HEK293 (cell line): ENCODE measurements around the gene BYSL.

ENCODE experiments used
- CTCF ChIA-PET: fragments of 350-600 bp; formaldehyde crosslinking; extraction: SDS; loops from one replicate; lab custom pipeline; 2021; ENCODE audit warnings: antibody characterized with exemption; lab: Yijun Ruan, JAX
- POLR2A ChIA-PET: fragments of 300-600 bp; formaldehyde crosslinking; extraction: SDS; loops from one replicate; lab custom pipeline; 2020; ENCODE audit warnings: antibody characterized with exemption, inconsistent platforms; lab: Yijun Ruan, JAX
- H3K27ac ChIP-seq: fragments of 200-500 bp; sonication (Bioruptor generic); 2 replicates; pipeline ENCODE4 v1.5.1; 2014; ENCODE audit warnings: low read depth, low read length, control low read depth, inconsistent platforms; ENCODE audit errors: extremely low read depth
- H3K36me3 ChIP-seq, 2 experiments: fragments of 200-500 bp in 1 of 2; sonication (Bioruptor generic) in 1 of 2; 1 replicate in 1 of 2; 2 replicates in 1 of 2; pipeline ENCODE4 v1.5.1; 2014 to 2017; ENCODE audit warnings: inconsistent platforms in 2 of 2, low read length in 2 of 2; ENCODE audit not compliant: control insufficient read depth in 2 of 2, insufficient read depth in 1 of 2
- H3K4me1 ChIP-seq: fragments of 200-500 bp; sonication (Bioruptor generic); 2 replicates; pipeline ENCODE4 v1.5.1; 2014; ENCODE audit warnings: mild to moderate bottlenecking, low read length, inconsistent platforms; ENCODE audit not compliant: control insufficient read depth, insufficient read depth
- H3K4me3 ChIP-seq: 2 replicates; pipeline ENCODE4 v1.5.1; 2011; ENCODE audit warnings: low read depth, mild to moderate bottlenecking, control low read depth, low read length, moderate library complexity
- H3K9me3 ChIP-seq: fragments of 200-500 bp; sonication (Bioruptor generic); 2 replicates; pipeline ENCODE4 v1.5.1; 2014; ENCODE audit warnings: low read depth, low read length, inconsistent platforms; ENCODE audit not compliant: control insufficient read depth, insufficient read depth
- BCL11B ChIP-seq: fragments of 450-650 bp; formaldehyde crosslinking; IDR thresholded peaks from 2 replicates; pipeline ENCODE4 v1.5.1; 2016; ENCODE audit warnings: low read depth, missing biosample characterization, missing genetic modification characterization
- EGR2 ChIP-seq: fragments of 450-650 bp; formaldehyde crosslinking; IDR thresholded peaks from 2 replicates; pipeline ENCODE4 v1.5.1; 2016; ENCODE audit warnings: low read depth, missing biosample characterization, missing genetic modification characterization
- GFI1B ChIP-seq: fragments of 450-650 bp; formaldehyde crosslinking; IDR thresholded peaks from 2 replicates; pipeline ENCODE4 v1.5.1; 2016; ENCODE audit warnings: missing biosample characterization, missing genetic modification characterization
- HOXC10 ChIP-seq: sonication (generic); formaldehyde crosslinking; IDR thresholded peaks from 2 replicates; pipeline ENCODE4 v1.8.1; 2023; ENCODE audit warnings: mild to moderate bottlenecking, missing genetic modification reagents
- MZF1 ChIP-seq: fragments of 450-650 bp; formaldehyde crosslinking; IDR thresholded peaks from 2 replicates; pipeline ENCODE4 v1.5.1; 2017; ENCODE audit warnings: missing biosample characterization, missing genetic modification characterization, borderline replicate concordance
- OSR2 ChIP-seq: fragments of 450-650 bp; formaldehyde crosslinking; IDR thresholded peaks from 2 replicates; pipeline ENCODE4 v1.5.1; 2016; ENCODE audit warnings: missing biosample characterization, missing genetic modification characterization
- SALL2 ChIP-seq: fragments of 450-650 bp; formaldehyde crosslinking; IDR thresholded peaks from 2 replicates; pipeline ENCODE4 v1.5.0; 2017; ENCODE audit warnings: missing biosample characterization, mild to moderate bottlenecking, missing genetic modification characterization, borderline replicate concordance
- ZBTB20 ChIP-seq: fragments of 450-650 bp; formaldehyde crosslinking; IDR thresholded peaks from 2 replicates; pipeline ENCODE4 v1.5.1; 2016; ENCODE audit warnings: missing biosample characterization, missing genetic modification characterization
- ZNF146 ChIP-seq: fragments of 450-650 bp; formaldehyde crosslinking; IDR thresholded peaks from 2 replicates; pipeline ENCODE4 v1.5.1; 2016; ENCODE audit warnings: missing biosample characterization, missing genetic modification characterization
- ZNF174 ChIP-seq: fragments of 450-650 bp; formaldehyde crosslinking; IDR thresholded peaks from 2 replicates; pipeline ENCODE4 v1.5.0; 2017; ENCODE audit warnings: missing biosample characterization, mild to moderate bottlenecking, missing genetic modification characterization
- ZNF211 ChIP-seq: fragments of 450-650 bp; formaldehyde crosslinking; IDR thresholded peaks from 2 replicates; pipeline ENCODE4 v1.5.1; 2016; ENCODE audit warnings: low read depth, missing biosample characterization, missing genetic modification characterization
- ZNF239 ChIP-seq: fragments of 450-650 bp; formaldehyde crosslinking; IDR thresholded peaks from 2 replicates; pipeline ENCODE4 v1.5.1; 2016; ENCODE audit warnings: missing biosample characterization, missing genetic modification characterization
- ZNF354C ChIP-seq: fragments of 450-650 bp; formaldehyde crosslinking; IDR thresholded peaks from 2 replicates; pipeline ENCODE4 v1.5.1; 2016; ENCODE audit warnings: missing biosample characterization, missing genetic modification characterization, low read depth, borderline replicate concordance
- ZNF549 ChIP-seq: fragments of 450-650 bp; IDR thresholded peaks from 2 replicates; pipeline ENCODE4 v1.5.1; 2018; ENCODE audit warnings: missing biosample characterization, missing genetic modification characterization, mild to moderate bottlenecking, inconsistent platforms, moderate library complexity
- ZNF571 ChIP-seq: fragments of 450-650 bp; formaldehyde crosslinking; IDR thresholded peaks from 2 replicates; pipeline ENCODE4 v1.5.0; 2017; ENCODE audit warnings: missing biosample characterization, missing genetic modification characterization
- ZNF76 ChIP-seq: fragments of 450-650 bp; formaldehyde crosslinking; IDR thresholded peaks from 2 replicates; pipeline ENCODE4; 2016; ENCODE audit warnings: low read depth, missing biosample characterization, missing genetic modification characterization, borderline replicate concordance
- ZNF837 ChIP-seq: fragments of 450-650 bp; formaldehyde crosslinking; IDR thresholded peaks from 2 replicates; pipeline ENCODE4 v1.5.1; 2016; ENCODE audit warnings: missing biosample characterization, missing genetic modification characterization
- ZSCAN23 ChIP-seq: fragments of 450-650 bp; formaldehyde crosslinking; IDR thresholded peaks from 2 replicates; pipeline ENCODE4 v1.5.1; 2016; ENCODE audit warnings: missing biosample characterization, missing genetic modification characterization
- TF ChIP-seq, protein P1 (sequence below): fragments of 450-650 bp; formaldehyde crosslinking; IDR thresholded peaks from 2 replicates; pipeline ENCODE4 v1.5.1; 2017; ENCODE audit warnings: missing biosample characterization, missing genetic modification characterization
- TF ChIP-seq, protein P2 (sequence below): fragments of 450-650 bp; formaldehyde crosslinking; IDR thresholded peaks from 2 replicates; pipeline ENCODE4 v1.5.1; 2017; ENCODE audit warnings: missing biosample characterization, mild to moderate bottlenecking, missing genetic modification characterization, moderate library complexity
- TF ChIP-seq, protein P3 (sequence below): fragments of 450-650 bp; formaldehyde crosslinking; IDR thresholded peaks from 2 replicates; pipeline ENCODE4 v1.5.1; 2016; ENCODE audit warnings: missing biosample characterization, missing genetic modification characterization
- TF ChIP-seq, protein P4 (sequence below): fragments of 450-650 bp; formaldehyde crosslinking; IDR thresholded peaks from 2 replicates; pipeline ENCODE4 v1.5.1; 2016; ENCODE audit warnings: missing biosample characterization, missing genetic modification characterization, borderline replicate concordance

BYSL gene

DNA sequence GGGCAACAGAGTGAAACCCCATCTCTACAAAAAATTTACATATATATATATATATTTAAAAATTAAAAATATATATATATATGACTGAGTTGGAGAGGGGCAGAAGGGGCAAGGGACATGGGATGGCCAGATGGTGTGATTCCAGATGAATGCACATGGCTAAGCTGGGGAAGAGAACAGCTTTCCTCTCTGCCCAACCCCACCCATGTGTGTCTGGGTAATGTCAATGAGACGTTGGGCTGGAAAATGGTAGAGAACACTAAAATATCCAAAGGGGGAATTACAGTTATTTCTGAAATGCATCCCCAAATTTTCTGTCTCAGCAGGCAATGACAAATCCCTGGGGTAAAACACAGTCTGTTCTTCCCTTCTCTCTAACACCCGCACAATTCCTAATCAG, 51.5 kb downstream of the BYSL start:
- Histone ChIP-seq H3K4me1 (no peaks in the 10 kb centered on the region), H3K36me3 (no peaks in the 10 kb centered on the region; a peak in 1 of 3 replicates), H3K4me3 (no peak overlapping the region), H3K9me3 (no peaks in the 10 kb centered on the region), H3K27ac (no peak overlapping the region)
- TF ChIP-seq EGR2 (tag by site-specific recombination) = no peak
- no peak for TF ChIP-seq ZNF549 (tag by site-specific recombination)
- no peak for TF ChIP-seq GFI1B (tag by site-specific recombination)
- no peak for TF ChIP-seq ZNF239 (tag by site-specific recombination)
- no peak for TF ChIP-seq ZNF146 (tag by site-specific recombination)
- TF ChIP-seq, protein P1, sequence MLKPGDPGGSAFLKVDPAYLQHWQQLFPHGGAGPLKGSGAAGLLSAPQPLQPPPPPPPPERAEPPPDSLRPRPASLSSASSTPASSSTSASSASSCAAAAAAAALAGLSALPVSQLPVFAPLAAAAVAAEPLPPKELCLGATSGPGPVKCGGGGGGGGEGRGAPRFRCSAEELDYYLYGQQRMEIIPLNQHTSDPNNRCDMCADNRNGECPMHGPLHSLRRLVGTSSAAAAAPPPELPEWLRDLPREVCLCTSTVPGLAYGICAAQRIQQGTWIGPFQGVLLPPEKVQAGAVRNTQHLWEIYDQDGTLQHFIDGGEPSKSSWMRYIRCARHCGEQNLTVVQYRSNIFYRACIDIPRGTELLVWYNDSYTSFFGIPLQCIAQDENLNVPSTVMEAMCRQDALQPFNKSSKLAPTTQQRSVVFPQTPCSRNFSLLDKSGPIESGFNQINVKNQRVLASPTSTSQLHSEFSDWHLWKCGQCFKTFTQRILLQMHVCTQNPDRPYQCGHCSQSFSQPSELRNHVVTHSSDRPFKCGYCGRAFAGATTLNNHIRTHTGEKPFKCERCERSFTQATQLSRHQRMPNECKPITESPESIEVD (tag by site-specific recombination) = no peak
- TF ChIP-seq, protein P2, sequence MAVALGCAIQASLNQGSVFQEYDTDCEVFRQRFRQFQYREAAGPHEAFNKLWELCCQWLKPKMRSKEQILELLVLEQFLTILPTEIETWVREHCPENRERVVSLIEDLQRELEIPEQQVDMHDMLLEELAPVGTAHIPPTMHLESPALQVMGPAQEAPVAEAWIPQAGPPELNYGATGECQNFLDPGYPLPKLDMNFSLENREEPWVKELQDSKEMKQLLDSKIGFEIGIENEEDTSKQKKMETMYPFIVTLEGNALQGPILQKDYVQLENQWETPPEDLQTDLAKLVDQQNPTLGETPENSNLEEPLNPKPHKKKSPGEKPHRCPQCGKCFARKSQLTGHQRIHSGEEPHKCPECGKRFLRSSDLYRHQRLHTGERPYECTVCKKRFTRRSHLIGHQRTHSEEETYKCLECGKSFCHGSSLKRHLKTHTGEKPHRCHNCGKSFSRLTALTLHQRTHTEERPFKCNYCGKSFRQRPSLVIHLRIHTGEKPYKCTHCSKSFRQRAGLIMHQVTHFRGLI (tag by site-specific recombination) = no peak
- TF ChIP-seq MZF1 (tag by site-specific recombination) = no peak
- no peak for TF ChIP-seq ZNF76 (tag by site-specific recombination)
- no peak for TF ChIP-seq ZNF571 (tag by site-specific recombination)
- TF ChIP-seq ZSCAN23 (tag by site-specific recombination) = no peak
- no peak for TF ChIP-seq ZNF211
- TF ChIP-seq ZNF837 = no peak
- TF ChIP-seq ZNF354C (tag by site-specific recombination) = no peak
- no peak for TF ChIP-seq HOXC10 (CRISPR knock-in tag)
- TF ChIP-seq ZNF174 (tag by site-specific recombination) = no peak
- no peak for TF ChIP-seq OSR2 (tag by site-specific recombination)
- CTCF ChIA-PET = interaction anchor here (1.0 to 1.3 kb wide), 2 partner anchors 52 to 126 kb away, joined by 3 to 4 read pairs; partner anchors contain the start of genes BYSL and MED20
- POLR2A ChIA-PET = no interaction called here

DNA sequence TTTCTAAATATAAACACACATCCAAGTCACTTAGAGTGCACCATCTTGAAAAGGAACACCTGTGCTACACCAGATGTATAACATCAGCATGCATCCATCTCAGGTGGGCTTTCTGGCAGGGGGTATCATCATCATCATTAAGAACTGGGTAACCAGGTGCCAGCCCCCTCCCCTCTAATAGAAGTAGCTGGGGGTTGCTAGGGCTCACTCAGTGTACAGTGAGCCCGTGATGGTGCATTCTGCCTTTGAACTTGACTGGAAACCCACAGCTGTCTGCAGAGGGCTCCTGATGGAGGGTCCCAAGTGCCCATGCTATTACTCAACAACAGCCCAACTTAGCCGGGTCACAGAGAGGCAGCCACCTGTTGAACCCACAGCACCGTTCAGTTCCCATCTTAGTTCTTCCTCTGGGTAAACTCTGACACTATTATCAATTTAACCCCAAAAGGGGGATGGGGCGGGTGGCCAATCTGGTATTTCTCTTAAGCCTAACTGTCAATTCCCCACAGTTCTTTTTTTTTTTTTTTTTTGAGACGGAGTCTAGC, 53.1 kb downstream of the BYSL start:
- H3K4me1 ChIP-seq = no peaks in the 10 kb centered on the region
- ChIA-PET POLR2A (no interaction called here), CTCF (no interaction called here)
- H3K27ac ChIP-seq = no peak overlapping the region
- no peak overlapping the region for H3K4me3 ChIP-seq
- H3K36me3 ChIP-seq = no peaks in the 10 kb centered on the region; a peak in 1 of 3 replicates
- H3K9me3 ChIP-seq = no peaks in the 10 kb centered on the region
- TF ChIP-seq, protein P3, sequence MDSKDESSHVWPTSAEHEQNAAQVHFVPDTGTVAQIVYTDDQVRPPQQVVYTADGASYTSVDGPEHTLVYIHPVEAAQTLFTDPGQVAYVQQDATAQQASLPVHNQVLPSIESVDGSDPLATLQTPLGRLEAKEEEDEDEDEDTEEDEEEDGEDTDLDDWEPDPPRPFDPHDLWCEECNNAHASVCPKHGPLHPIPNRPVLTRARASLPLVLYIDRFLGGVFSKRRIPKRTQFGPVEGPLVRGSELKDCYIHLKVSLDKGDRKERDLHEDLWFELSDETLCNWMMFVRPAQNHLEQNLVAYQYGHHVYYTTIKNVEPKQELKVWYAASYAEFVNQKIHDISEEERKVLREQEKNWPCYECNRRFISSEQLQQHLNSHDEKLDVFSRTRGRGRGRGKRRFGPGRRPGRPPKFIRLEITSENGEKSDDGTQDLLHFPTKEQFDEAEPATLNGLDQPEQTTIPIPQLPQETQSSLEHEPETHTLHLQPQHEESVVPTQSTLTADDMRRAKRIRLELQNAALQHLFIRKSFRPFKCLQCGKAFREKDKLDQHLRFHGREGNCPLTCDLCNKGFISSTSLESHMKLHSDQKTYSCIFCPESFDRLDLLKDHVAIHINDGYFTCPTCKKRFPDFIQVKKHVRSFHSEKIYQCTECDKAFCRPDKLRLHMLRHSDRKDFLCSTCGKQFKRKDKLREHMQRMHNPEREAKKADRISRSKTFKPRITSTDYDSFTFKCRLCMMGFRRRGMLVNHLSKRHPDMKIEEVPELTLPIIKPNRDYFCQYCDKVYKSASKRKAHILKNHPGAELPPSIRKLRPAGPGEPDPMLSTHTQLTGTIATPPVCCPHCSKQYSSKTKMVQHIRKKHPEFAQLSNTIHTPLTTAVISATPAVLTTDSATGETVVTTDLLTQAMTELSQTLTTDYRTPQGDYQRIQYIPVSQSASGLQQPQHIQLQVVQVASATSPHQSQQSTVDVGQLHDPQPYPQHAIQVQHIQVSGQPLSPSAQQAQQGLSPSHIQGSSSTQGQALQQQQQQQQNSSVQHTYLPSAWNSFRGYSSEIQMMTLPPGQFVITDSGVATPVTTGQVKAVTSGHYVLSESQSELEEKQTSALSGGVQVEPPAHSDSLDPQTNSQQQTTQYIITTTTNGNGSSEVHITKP = no peak
- TF ChIP-seq, protein P4, sequence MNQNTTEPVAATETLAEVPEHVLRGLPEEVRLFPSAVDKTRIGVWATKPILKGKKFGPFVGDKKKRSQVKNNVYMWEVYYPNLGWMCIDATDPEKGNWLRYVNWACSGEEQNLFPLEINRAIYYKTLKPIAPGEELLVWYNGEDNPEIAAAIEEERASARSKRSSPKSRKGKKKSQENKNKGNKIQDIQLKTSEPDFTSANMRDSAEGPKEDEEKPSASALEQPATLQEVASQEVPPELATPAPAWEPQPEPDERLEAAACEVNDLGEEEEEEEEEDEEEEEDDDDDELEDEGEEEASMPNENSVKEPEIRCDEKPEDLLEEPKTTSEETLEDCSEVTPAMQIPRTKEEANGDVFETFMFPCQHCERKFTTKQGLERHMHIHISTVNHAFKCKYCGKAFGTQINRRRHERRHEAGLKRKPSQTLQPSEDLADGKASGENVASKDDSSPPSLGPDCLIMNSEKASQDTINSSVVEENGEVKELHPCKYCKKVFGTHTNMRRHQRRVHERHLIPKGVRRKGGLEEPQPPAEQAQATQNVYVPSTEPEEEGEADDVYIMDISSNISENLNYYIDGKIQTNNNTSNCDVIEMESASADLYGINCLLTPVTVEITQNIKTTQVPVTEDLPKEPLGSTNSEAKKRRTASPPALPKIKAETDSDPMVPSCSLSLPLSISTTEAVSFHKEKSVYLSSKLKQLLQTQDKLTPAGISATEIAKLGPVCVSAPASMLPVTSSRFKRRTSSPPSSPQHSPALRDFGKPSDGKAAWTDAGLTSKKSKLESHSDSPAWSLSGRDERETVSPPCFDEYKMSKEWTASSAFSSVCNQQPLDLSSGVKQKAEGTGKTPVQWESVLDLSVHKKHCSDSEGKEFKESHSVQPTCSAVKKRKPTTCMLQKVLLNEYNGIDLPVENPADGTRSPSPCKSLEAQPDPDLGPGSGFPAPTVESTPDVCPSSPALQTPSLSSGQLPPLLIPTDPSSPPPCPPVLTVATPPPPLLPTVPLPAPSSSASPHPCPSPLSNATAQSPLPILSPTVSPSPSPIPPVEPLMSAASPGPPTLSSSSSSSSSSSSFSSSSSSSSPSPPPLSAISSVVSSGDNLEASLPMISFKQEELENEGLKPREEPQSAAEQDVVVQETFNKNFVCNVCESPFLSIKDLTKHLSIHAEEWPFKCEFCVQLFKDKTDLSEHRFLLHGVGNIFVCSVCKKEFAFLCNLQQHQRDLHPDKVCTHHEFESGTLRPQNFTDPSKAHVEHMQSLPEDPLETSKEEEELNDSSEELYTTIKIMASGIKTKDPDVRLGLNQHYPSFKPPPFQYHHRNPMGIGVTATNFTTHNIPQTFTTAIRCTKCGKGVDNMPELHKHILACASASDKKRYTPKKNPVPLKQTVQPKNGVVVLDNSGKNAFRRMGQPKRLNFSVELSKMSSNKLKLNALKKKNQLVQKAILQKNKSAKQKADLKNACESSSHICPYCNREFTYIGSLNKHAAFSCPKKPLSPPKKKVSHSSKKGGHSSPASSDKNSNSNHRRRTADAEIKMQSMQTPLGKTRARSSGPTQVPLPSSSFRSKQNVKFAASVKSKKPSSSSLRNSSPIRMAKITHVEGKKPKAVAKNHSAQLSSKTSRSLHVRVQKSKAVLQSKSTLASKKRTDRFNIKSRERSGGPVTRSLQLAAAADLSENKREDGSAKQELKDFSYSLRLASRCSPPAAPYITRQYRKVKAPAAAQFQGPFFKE (tag by site-specific recombination) = no peak
- TF ChIP-seq BCL11B (tag by site-specific recombination) (no peak), SALL2 (tag by site-specific recombination) (no peak), ZBTB20 (no peak)
